HG02588 (cell line): Measurements from ENCODE around the gene LMNA.
"Not testable (repeated sequence)": the region's sequence is repeated elsewhere in the genome, so short reads cannot be mapped to it uniquely, and the experiment has no call there.

Experiments used
- ATAC-seq: cut with Tn5 transposase; IDR thresholded peaks from one replicate; pipeline ENCODE4 v1.9.1; 2021; ENCODE audit warnings: mild to moderate bottlenecking, moderate library complexity; ENCODE audit not compliant: unreplicated experiment

Gene LMNA

GRCh38 chr1:156104065-156104810 is 10.3 kb upstream of the LMNA start:
- ATAC-seq = no peak

- no peak for ATAC-seq
Measured at GRCh38 chr1:156104861-156105832, 9.4 kb upstream of the LMNA start.

GRCh38 chr1:156106624-156107488 is 7.7 kb upstream of the LMNA start:
- ATAC-seq = no peak

- ATAC-seq = no peak
Measured at GRCh38 chr1:156108057-156108456, 6.5 kb upstream of the LMNA start.

GRCh38 chr1:156108664-156109241 is 5.8 kb upstream of the LMNA start:
- ATAC-seq = no peak

GRCh38 chr1:156110252-156110651 is 4.3 kb upstream of the LMNA start:
- no peak for ATAC-seq

- no peak for ATAC-seq
Measured at GRCh38 chr1:156111355-156111962, 3.1 kb upstream of the LMNA start.

- no peak for ATAC-seq
Measured at GRCh38 chr1:156112276-156113137, 2.0 kb upstream of the LMNA start.

GRCh38 chr1:156113282-156113950 is 1.1 kb upstream of the LMNA start:
- ATAC-seq = no peak

- ATAC-seq = no peak
Measured at GRCh38 chr1:156114919-156115513, 505 bp downstream of the LMNA start.

GRCh38 chr1:156115514-156116374 is 1.2 kb downstream of the LMNA start:
- ATAC-seq = no peak

- not testable (repeated sequence) for ATAC-seq
Measured at GRCh38 chr1:156116731-156117130, 2.2 kb downstream of the LMNA start.

GRCh38 chr1:156117414-156118176 is 3.1 kb downstream of the LMNA start:
- no peak for ATAC-seq

- no peak for ATAC-seq
Measured at GRCh38 chr1:156118177-156118868, 3.8 kb downstream of the LMNA start.

GRCh38 chr1:156119503-156120209 is 5.1 kb downstream of the LMNA start:
- ATAC-seq = no peak
